Measurements from ENCODE around the gene P2RX6. TPM values are rescaled to one million over a fixed set of nuclear protein-coding genes. Genes with fewer than 3 reads are reported as not detected.

P2RX6 gene
- total and polyA plus RNA-seq, 9 of the 15 experiments (the other 6 are each of a cell fraction or from before 2014, with no cell fraction given): 0.01 to 3.9 (median 1.5) TPM; not detected in 1

- peak; percentile 78; the same call in 1 of the 2 replicates for TF ChIP-seq ZNF445 (CRISPR knock-in tag; IDR thresholded peaks at IDR 0.05; ENCODE audit: low read depth)
- TF ChIP-seq KDM5B (IDR thresholded peaks at IDR 0.05; ENCODE audit: insufficient replicate concordance, low read depth, low read length): peak; percentile 99
- peak; percentile 64; the same call in 1 of the 2 replicates for TF ChIP-seq ZNF384 (IDR thresholded peaks at IDR 0.05; ENCODE audit: low read depth, low read length)
- peak; percentile 88 for TF ChIP-seq ZBTB26 (CRISPR knock-in tag; IDR thresholded peaks at IDR 0.05)
- TF ChIP-seq FOS (IDR thresholded peaks at IDR 0.05; ENCODE audit: extremely low read depth, insufficient read length): no peak
- TF ChIP-seq MAFK (IDR thresholded peaks at IDR 0.05; ENCODE audit: low read length): peak; percentile 71
- peak; percentile 78 for TF ChIP-seq ZNF57 (CRISPR knock-in tag; IDR thresholded peaks at IDR 0.05)
- TF ChIP-seq CBX8 (IDR thresholded peaks at IDR 0.05; ENCODE audit: borderline replicate concordance, extremely low read depth, low read depth, low read length, poor library complexity, severe bottlenecking): no peak
- TF ChIP-seq ZBTB17 (CRISPR knock-in tag; IDR thresholded peaks at IDR 0.05): peak; percentile 82
- peak; percentile 100 for TF ChIP-seq PHF8 (IDR thresholded peaks at IDR 0.05; ENCODE audit: borderline replicate concordance, low read length)
- TF ChIP-seq ZKSCAN1 (IDR thresholded peaks at IDR 0.05; ENCODE audit: low read depth, low read length): peak; percentile 88
- TF ChIP-seq KDM2B (CRISPR knock-in tag; IDR thresholded peaks at IDR 0.05): peak; percentile 99
- no peak for TF ChIP-seq NFIX (CRISPR knock-in tag; IDR thresholded peaks at IDR 0.05; ENCODE audit: low read depth)
- no peak for TF ChIP-seq ILK (tag; IDR thresholded peaks at IDR 0.05; ENCODE audit: borderline replicate concordance, low read depth)
- TF ChIP-seq TBL1XR1 (IDR thresholded peaks at IDR 0.05; ENCODE audit: low read length in 2 of 2): peak in 1 of 2 experiments; percentile 49; a peak in 3 of 4 replicates
- TF ChIP-seq ARID3A (IDR thresholded peaks at IDR 0.05; ENCODE audit: borderline replicate concordance, low read depth, low read length): 0 out of 2 replicates have a peak, but pooled peaks have one; percentile 51
- peak; percentile 84 for TF ChIP-seq BCL6 (CRISPR knock-in tag; IDR thresholded peaks at IDR 0.05)
- peak; percentile 89; the same call in 1 of the 2 replicates for TF ChIP-seq CGGBP1 (CRISPR knock-in tag; IDR thresholded peaks at IDR 0.05)
- no peak for TF ChIP-seq LEF1 (IDR thresholded peaks at IDR 0.05)
- TF ChIP-seq SPI1 (IDR thresholded peaks at IDR 0.05; ENCODE audit: borderline replicate concordance, low read depth, low read length): 0 out of 2 replicates have a peak, but pooled peaks have one; percentile 14
- TF ChIP-seq HBP1 (CRISPR knock-in tag; IDR thresholded peaks at IDR 0.05): peak; percentile 73
- no peak for TF ChIP-seq MCM5 (IDR thresholded peaks at IDR 0.05; ENCODE audit: low read depth)
- TF ChIP-seq ZNF778 (CRISPR knock-in tag; IDR thresholded peaks at IDR 0.05): no peak
- TF ChIP-seq DMBX1 (CRISPR knock-in tag; IDR thresholded peaks at IDR 0.05; ENCODE audit: borderline replicate concordance): peak; percentile 91
These were observed 13.2 kb upstream of the P2RX6 start, which contains the start of gene THAP7 (continued) for GRCh38 chr22:21001601-21002325.

All from K562 (cell line).